OCI-LY3 (cell line): ENCODE data around the gene ARPIN.
"Not testable (repeated sequence)": the region's sequence is repeated elsewhere in the genome, so short reads cannot be mapped to it uniquely, and the experiment has no call there.

Source experiments
- H2AFZ ChIP-seq: fragments of 200-600, 300-600 bp; shearing (Covaris generic); 2 replicates; pipeline ENCODE4 v1.6.0; 2014; ENCODE audit warnings: antibody characterized with exemption, low read depth, low read length
- H3K27ac ChIP-seq: fragments of 200-600, 300-600 bp; sonication (generic); 2 replicates; pipeline ENCODE4 v1.5.1; 2014; ENCODE audit warnings: mild to moderate bottlenecking, low read length, moderate library complexity, mixed read lengths
- H3K27me3 ChIP-seq: fragments of 200-600, 300-600 bp; sonication (generic); 2 replicates; pipeline ENCODE4 v1.6.1; 2014; ENCODE audit warnings: low read depth, low read length, mixed read lengths
- H3K36me3 ChIP-seq: fragments of 200-600, 300-600 bp; sonication (generic); replicated peaks from 2 replicates; pipeline ENCODE3; 2014; ENCODE audit warnings: low read depth, low read length, mixed read lengths
- H3K4me1 ChIP-seq: fragments of 300-600, 200-600 bp; sonication (generic); 2 replicates; pipeline ENCODE4 v1.6.1; 2014; ENCODE audit warnings: low read length, mixed read lengths
- H3K4me2 ChIP-seq: fragments of 200-600, 300-600 bp; sonication (generic); 2 replicates; pipeline ENCODE4 v1.6.1; 2014; ENCODE audit warnings: low read length, mixed read lengths
- H3K4me3 ChIP-seq: fragments of 300-600, 200-600 bp; sonication (generic); 2 replicates; pipeline ENCODE4 v1.5.1; 2014; ENCODE audit warnings: antibody characterized with exemption, mild to moderate bottlenecking, low read length, moderate library complexity
- H3K79me2 ChIP-seq: fragments of 300-600, 200-600 bp; shearing (Covaris generic); 2 replicates; pipeline ENCODE4 v1.6.1; 2014; ENCODE audit warnings: mild to moderate bottlenecking, low read length, mixed read lengths
- H3K9ac ChIP-seq: fragments of 300-600, 200-600 bp; shearing (Covaris generic); 2 replicates; pipeline ENCODE4 v1.6.0; 2014; ENCODE audit warnings: mild to moderate bottlenecking, low read length, moderate library complexity
- H3K9me3 ChIP-seq: fragments of 200-600, 300-600 bp; shearing (Covaris generic); 2 replicates; pipeline ENCODE4 v1.6.1; 2014; ENCODE audit warnings: low read length, mixed read lengths; ENCODE audit not compliant: insufficient read depth
- H4K20me1 ChIP-seq: fragments of 200-600, 300-600 bp; sonication (generic); 2 replicates; pipeline ENCODE4 v1.6.1; 2016; ENCODE audit warnings: low read length, mixed read lengths; ENCODE audit not compliant: insufficient read depth
- CTCF ChIP-seq: fragments of 200-600, 300-600 bp; sonication (generic); IDR thresholded peaks from 2 replicates; pipeline ENCODE4 v1.5.1; 2014; ENCODE audit warnings: antibody characterized with exemption, low read length, low read depth
- EZH2phosphoT487 ChIP-seq: fragments of 200-600 bp; shearing (Covaris generic); IDR thresholded peaks from 2 replicates; pipeline ENCODE4 v1.6.1; 2018; ENCODE audit warnings: antibody characterized with exemption, mixed run types, low read depth

The ARPIN gene

GRCh38 chr15:89855948-89856347, 56.8 kb downstream of the ARPIN start:
- no peak overlapping the region for H3K4me3 ChIP-seq
- H3K79me2 ChIP-seq = no peaks in the 10 kb centered on the region
- no peak overlapping the region for H2AFZ ChIP-seq
- H3K9ac ChIP-seq = no peak overlapping the region
- H3K36me3 ChIP-seq = peaks cover 31% of the 10 kb centered on the region
- TF ChIP-seq EZH2phosphoT487 = no peak
- TF ChIP-seq CTCF = no peak
- peaks cover 39% of the 10 kb centered on the region for H3K4me1 ChIP-seq
- H3K4me2 ChIP-seq = no peak overlapping the region
- H3K27me3 ChIP-seq = no peaks in the 10 kb centered on the region
- H3K9me3 ChIP-seq = no peaks in the 10 kb centered on the region
- H3K27ac ChIP-seq = no peak overlapping the region
- H4K20me1 ChIP-seq = no peaks in the 10 kb centered on the region

- H4K20me1 ChIP-seq, H3K27me3 ChIP-seq, H3K9me3 ChIP-seq, H2AFZ ChIP-seq, H3K4me2 ChIP-seq, H3K79me2 ChIP-seq, H3K9ac ChIP-seq, H3K27ac ChIP-seq, H3K4me3 ChIP-seq: not testable (repeated sequence)
- H3K36me3 ChIP-seq = peaks cover 25% of the 10 kb centered on the region
- peaks cover 39% of the 10 kb centered on the region for H3K4me1 ChIP-seq
Measured at GRCh38 chr15:89854863-89855262, 57.9 kb downstream of the ARPIN start.

- peak overlapping the region; percentile 84 for H3K9ac ChIP-seq
- peaks cover 21% of the 10 kb centered on the region for H3K36me3 ChIP-seq
- no peak for TF ChIP-seq EZH2phosphoT487
- TF ChIP-seq CTCF = no peak
- no peaks in the 10 kb centered on the region for H3K9me3 ChIP-seq
- H3K4me1 ChIP-seq = peaks cover 61% of the 10 kb centered on the region
- no peaks in the 10 kb centered on the region for H3K27me3 ChIP-seq
- H2AFZ ChIP-seq = no peak overlapping the region
- H3K79me2 ChIP-seq = no peaks in the 10 kb centered on the region
- no peaks in the 10 kb centered on the region for H4K20me1 ChIP-seq
- peak overlapping the region; percentile 84 for H3K4me2 ChIP-seq
- H3K4me3 ChIP-seq = peak overlapping the region; percentile 52; the same call in 1 of the 2 replicates
- peak overlapping the region; percentile 99 for H3K27ac ChIP-seq
Measured at GRCh38 chr15:89852342-89852995, 60.3 kb downstream of the ARPIN start.

GRCh38 chr15:89851673-89852341, 60.9 kb downstream of the ARPIN start:
- H3K36me3 ChIP-seq = peaks cover 18% of the 10 kb centered on the region
- TF ChIP-seq EZH2phosphoT487 (no peak), CTCF (no peak)
- no peaks in the 10 kb centered on the region for H4K20me1 ChIP-seq
- H3K27ac ChIP-seq = peak overlapping the region; percentile 99
- no peaks in the 10 kb centered on the region for H3K27me3 ChIP-seq
- no peak overlapping the region for H2AFZ ChIP-seq
- H3K79me2 ChIP-seq = peaks cover 3% of the 10 kb centered on the region; the same call in 1 of the 2 replicates
- H3K4me1 ChIP-seq = peaks cover 68% of the 10 kb centered on the region
- H3K9ac ChIP-seq = peak overlapping the region; percentile 84
- no peaks in the 10 kb centered on the region for H3K9me3 ChIP-seq
- peak overlapping the region; percentile 52 for H3K4me3 ChIP-seq
- peak overlapping the region; percentile 84 for H3K4me2 ChIP-seq
